Transverse colon (tissue), 4 donors: ENCODE measurements around the gene ALDH1A2.

Experiments
- CTCF ChIP-seq, 5 experiments: fragments of 200-600 bp in 3 of 5; fragments of 450-650 bp in 2 of 5; sonication (generic) in 3 of 5; IDR thresholded peaks; 1 replicate in 2 of 5; 2 replicates in 3 of 5; pipeline ENCODE4 v1.5.1; 2016 to 2017; ENCODE audit warnings: antibody characterized with exemption in 5 of 5, inconsistent platforms in 3 of 5, mild to moderate bottlenecking in 2 of 5, moderate library complexity in 1 of 5
- EP300 ChIP-seq: sonication (generic); formaldehyde crosslinking; IDR thresholded peaks from one replicate; pipeline ENCODE4 v1.6.1; 2017; ENCODE audit warnings: antibody characterized with exemption, low read depth
- POLR2A ChIP-seq: fragments of 450-650 bp; IDR thresholded peaks from one replicate; pipeline ENCODE4 v1.6.1; 2016; ENCODE audit warnings: antibody characterized with exemption, mild to moderate bottlenecking, moderate library complexity
- POLR2AphosphoS5 ChIP-seq, 3 donors: sonication (generic); formaldehyde crosslinking; IDR thresholded peaks; one replicate each; pipeline ENCODE4 v1.6.1; 2016; ENCODE audit warnings: antibody characterized with exemption in 3 of 3

DNA sequence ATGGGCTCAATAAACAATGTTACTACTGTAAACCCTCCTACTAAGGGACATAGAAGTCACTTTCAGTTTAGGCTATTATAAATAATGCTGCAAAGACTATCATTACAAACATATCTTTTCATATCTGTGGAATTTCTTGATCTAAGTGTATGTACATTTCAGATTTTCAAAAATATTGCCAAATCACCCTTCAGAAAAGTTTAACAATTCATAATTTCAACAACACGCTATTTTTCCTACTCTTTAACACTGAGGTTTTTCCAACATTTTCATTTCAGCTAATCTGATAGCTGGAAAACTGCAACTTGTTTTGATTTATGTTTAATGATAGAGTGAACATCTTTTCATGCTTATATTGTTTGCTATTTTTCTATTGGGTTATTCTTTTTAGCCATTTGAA is 69.0 kb downstream of the ALDH1A2 start:
- TF ChIP-seq CTCF (IDR thresholded peaks at IDR 0.05) = no peak
- TF ChIP-seq POLR2A = no peak
- TF ChIP-seq POLR2AphosphoS5 (IDR thresholded peaks at IDR 0.05) = no peak
- TF ChIP-seq EP300 = no peak
